Peyer's patch (tissue), 4 donors: ENCODE results near the gene ETV6. TPM values are rescaled to one million over a fixed set of nuclear protein-coding genes. Genes with fewer than 3 reads are reported as not detected.

Experiments
- DNase-seq, 3 donors: peaks; one replicate each; pipeline ENCODE4 v3.0.0-alpha.2; 2017 to 2019
- H3K27ac ChIP-seq, 4 donors: fragments of 200-600 bp; sonication (generic); one replicate each; pipeline ENCODE4 v1.5.1; 2016 to 2019
- H3K27me3 ChIP-seq, 2 donors: fragments of 200-600 bp; sonication (generic); one replicate each; pipeline ENCODE4 v1.5.1; 2019
- H3K36me3 ChIP-seq, 3 donors: fragments of 200-600 bp; sonication (generic); one replicate each; pipeline ENCODE4 v1.5.1; 2016 to 2019
- H3K4me1 ChIP-seq, 4 donors: fragments of 200-600 bp; sonication (generic); one replicate each; pipeline ENCODE4 v1.5.1; 2016 to 2019
- H3K4me3 ChIP-seq, 4 donors: fragments of 200-600 bp; sonication (generic); 1 replicate in 3 of 4; 2 replicates in 1 of 4; pipeline ENCODE4 v1.5.1; 2016 to 2019; ENCODE audit warnings: mild to moderate bottlenecking in 1 of 4
- H3K9me3 ChIP-seq, 4 donors: fragments of 200-600 bp; sonication (generic); one replicate each; pipeline ENCODE4 v1.5.1; 2016 to 2019; ENCODE audit warnings: mild to moderate bottlenecking in 1 of 4
- CTCF ChIP-seq, 6 experiments: fragments of 450-650 bp in 4 of 6; fragments of 200-600 bp in 2 of 6; sonication (generic) in 1 of 6; IDR thresholded peaks; one replicate each; pipeline ENCODE4 v1.5.1; 2017 to 2019; ENCODE audit warnings: antibody characterized with exemption in 6 of 6, mild to moderate bottlenecking in 3 of 6, moderate library complexity in 1 of 6
- POLR2A ChIP-seq, 2 donors: fragments of 450-650 bp; IDR thresholded peaks; one replicate each; pipeline ENCODE4 v1.5.1; 2017; ENCODE audit warnings: antibody characterized with exemption in 2 of 2, mild to moderate bottlenecking in 2 of 2, moderate library complexity in 2 of 2
- total RNA-seq, 4 donors: library from RNA; depleted of rRNA; stranded (reverse); fragments of >200 nt; gene quantifications; one replicate each; pipeline ENCODE4 v1.1.0, GENCODE V29; 2016

The ETV6 gene
- total RNA-seq, 4 donors from 2014 or later = 35.4 to 49.5 (median 42.2) TPM

GRCh38 chr12:11768233-11768965, 118.9 kb downstream of the ETV6 start:
- no peak for DNase-seq
- Histone ChIP-seq H3K4me1 (peaks cover 0 to 56% (median 9%) of the 10 kb centered on the region in 4 donors), H3K27ac (no peak overlapping the region), H3K27me3 (no peaks in the 10 kb centered on the region), H3K36me3 (no peaks in the 10 kb centered on the region), H3K4me3 (no peak overlapping the region), H3K9me3 (no peaks in the 10 kb centered on the region)
- no peak for TF ChIP-seq POLR2A (IDR thresholded peaks at IDR 0.05)

- Histone ChIP-seq H3K4me3 (no peak overlapping the region), H3K9me3 (no peaks in the 10 kb centered on the region), H3K4me1 (peaks cover 0 to 59% (median 9%) of the 10 kb centered on the region in 4 donors), H3K36me3 (no peaks in the 10 kb centered on the region), H3K27me3 (no peaks in the 10 kb centered on the region), H3K27ac (peak overlapping the region in 2 of 4 donors; percentile 7 to 10)
- TF ChIP-seq POLR2A (IDR thresholded peaks at IDR 0.05) (no peak), CTCF (IDR thresholded peaks at IDR 0.05) (no peak)
- peak in 1 of 3 donors; percentile 41 for DNase-seq
These were observed 120.4 kb downstream of the ETV6 start for GRCh38 chr12:11769723-11770514.

- no peaks in the 10 kb centered on the region for H3K36me3 ChIP-seq
- no peaks in the 10 kb centered on the region for H3K9me3 ChIP-seq
- H3K27ac ChIP-seq = no peak overlapping the region
- no peak overlapping the region for H3K4me3 ChIP-seq
- TF ChIP-seq CTCF (IDR thresholded peaks at IDR 0.05) (no peak), POLR2A (IDR thresholded peaks at IDR 0.05) (no peak)
- no peak for DNase-seq
- H3K27me3 ChIP-seq = no peaks in the 10 kb centered on the region
- peaks cover 0 to 46% (median 4%) of the 10 kb centered on the region in 4 donors for H3K4me1 ChIP-seq
These were observed 121.9 kb downstream of the ETV6 start for GRCh38 chr12:11771356-11771755.

- Histone ChIP-seq H3K27me3 (no peaks in the 10 kb centered on the region), H3K4me3 (no peak overlapping the region), H3K4me1 (peaks cover 0 to 41% (median 4%) of the 10 kb centered on the region in 4 donors), H3K27ac (no peak overlapping the region), H3K9me3 (no peaks in the 10 kb centered on the region), H3K36me3 (no peaks in the 10 kb centered on the region)
- no peak for DNase-seq
- no peak for TF ChIP-seq CTCF (IDR thresholded peaks at IDR 0.05)
- TF ChIP-seq POLR2A (IDR thresholded peaks at IDR 0.05) = no peak
These were observed 122.5 kb downstream of the ETV6 start for GRCh38 chr12:11771895-11772502.

GRCh38 chr12:11773889-11774677, 124.6 kb downstream of the ETV6 start:
- Histone ChIP-seq H3K36me3 (no peaks in the 10 kb centered on the region), H3K4me3 (no peak overlapping the region), H3K27me3 (no peaks in the 10 kb centered on the region), H3K27ac (peak overlapping the region in 1 of 4 donors; percentile 53), H3K9me3 (no peaks in the 10 kb centered on the region), H3K4me1 (peaks cover 0 to 27% (median 2%) of the 10 kb centered on the region in 4 donors)
- no peak for DNase-seq
- no peak for TF ChIP-seq POLR2A (IDR thresholded peaks at IDR 0.05)
- TF ChIP-seq CTCF (IDR thresholded peaks at IDR 0.05) = no peak
